ENCODE data around the gene PHACTR3.

Gene PHACTR3

GRCh38 chr20:59572515-59572914 lies 31.8 kb upstream of the PHACTR3 start:
- no peak overlapping the region for H3K4me3 ChIP-seq (ENCODE audit: low read depth, low read length)
- DNase-seq (ENCODE audit: low read depth), result no peak

GRCh38 chr20:59573837-59574236 lies 30.5 kb upstream of the PHACTR3 start:
- no peak for DNase-seq (ENCODE audit: low read depth)
- H3K4me3 ChIP-seq (ENCODE audit: low read depth, low read length), result no peak overlapping the region

GRCh38 chr20:59574308-59574707 lies 30.0 kb upstream of the PHACTR3 start:
- DNase-seq (ENCODE audit: low read depth), result no peak
- H3K4me3 ChIP-seq (ENCODE audit: low read depth, low read length), result no peak overlapping the region

GRCh38 chr20:59575216-59575615 lies 29.1 kb upstream of the PHACTR3 start:
- DNase-seq (ENCODE audit: low read depth), result no peak

GRCh38 chr20:59575653-59576052 lies 28.7 kb upstream of the PHACTR3 start:
- no peak for DNase-seq (ENCODE audit: low read depth)
- no peak overlapping the region for H3K4me3 ChIP-seq (ENCODE audit: low read depth, low read length)

More at GRCh38 chr20:59575216-59575615, 29.1 kb upstream of the PHACTR3 start:
- no peak overlapping the region for H3K4me3 ChIP-seq (ENCODE audit: low read depth, low read length)

GRCh38 chr20:59576216-59576953 lies 28.0 kb upstream of the PHACTR3 start:
- no peak overlapping the region for H3K4me3 ChIP-seq (ENCODE audit: low read depth, low read length)
- no peak for DNase-seq (ENCODE audit: low read depth)

- no peak for DNase-seq (ENCODE audit: low read depth)
- H3K4me3 ChIP-seq (ENCODE audit: low read depth, low read length), result no peak overlapping the region
Measured at GRCh38 chr20:59577037-59577808, 27.1 kb upstream of the PHACTR3 start.

- no peak overlapping the region for H3K4me3 ChIP-seq (ENCODE audit: low read depth, low read length)
Measured at GRCh38 chr20:59577809-59578435, 26.4 kb upstream of the PHACTR3 start.

GRCh38 chr20:59578436-59579403 lies 25.6 kb upstream of the PHACTR3 start:
- DNase-seq (ENCODE audit: low read depth), result no peak

More at GRCh38 chr20:59577809-59578435, 26.4 kb upstream of the PHACTR3 start:
- no peak for DNase-seq (ENCODE audit: low read depth)

GRCh38 chr20:59579404-59580145 lies 24.8 kb upstream of the PHACTR3 start:
- H3K4me3 ChIP-seq (ENCODE audit: low read depth, low read length), result no peak overlapping the region

More at GRCh38 chr20:59578436-59579403, 25.6 kb upstream of the PHACTR3 start:
- no peak overlapping the region for H3K4me3 ChIP-seq (ENCODE audit: low read depth, low read length)

GRCh38 chr20:59580146-59580946 lies 24.0 kb upstream of the PHACTR3 start:
- DNase-seq (ENCODE audit: low read depth), result no peak
- H3K4me3 ChIP-seq (ENCODE audit: low read depth, low read length), result no peak overlapping the region

More at GRCh38 chr20:59579404-59580145, 24.8 kb upstream of the PHACTR3 start:
- no peak for DNase-seq (ENCODE audit: low read depth)

- no peak for DNase-seq (ENCODE audit: low read depth)
- no peak overlapping the region for H3K4me3 ChIP-seq (ENCODE audit: low read depth, low read length)
Measured at GRCh38 chr20:59580991-59581401, 23.3 kb upstream of the PHACTR3 start.

- no peak for DNase-seq (ENCODE audit: low read depth)
- no peak overlapping the region for H3K4me3 ChIP-seq (ENCODE audit: low read depth, low read length)
Measured at GRCh38 chr20:59581993-59582679, 22.2 kb upstream of the PHACTR3 start.

- DNase-seq (ENCODE audit: low read depth), result no peak
- no peak overlapping the region for H3K4me3 ChIP-seq (ENCODE audit: low read depth, low read length)
Measured at GRCh38 chr20:59583428-59584277, 20.7 kb upstream of the PHACTR3 start.

- DNase-seq (ENCODE audit: low read depth), result no peak
- no peak overlapping the region for H3K4me3 ChIP-seq (ENCODE audit: low read depth, low read length)
Measured at GRCh38 chr20:59584278-59584925, 19.9 kb upstream of the PHACTR3 start.
